HEK293 (cell line): ENCODE results near the gene HMOX1.

Source experiments
- CTCF ChIA-PET: fragments of 350-600 bp; formaldehyde crosslinking; extraction: SDS; loops from one replicate; lab custom pipeline; 2021; ENCODE audit warnings: antibody characterized with exemption; lab: Yijun Ruan, JAX
- POLR2A ChIA-PET: fragments of 300-600 bp; formaldehyde crosslinking; extraction: SDS; loops from one replicate; lab custom pipeline; 2020; ENCODE audit warnings: antibody characterized with exemption, inconsistent platforms; lab: Yijun Ruan, JAX
- H3K27ac ChIP-seq: fragments of 200-500 bp; sonication (Bioruptor generic); 2 replicates; pipeline ENCODE4 v1.5.1; 2014; ENCODE audit warnings: low read depth, low read length, control low read depth, inconsistent platforms; ENCODE audit errors: extremely low read depth
- H3K36me3 ChIP-seq, 2 experiments: fragments of 200-500 bp in 1 of 2; sonication (Bioruptor generic) in 1 of 2; 1 replicate in 1 of 2; 2 replicates in 1 of 2; pipeline ENCODE4 v1.5.1; 2014 to 2017; ENCODE audit warnings: inconsistent platforms in 2 of 2, low read length in 2 of 2; ENCODE audit not compliant: control insufficient read depth in 2 of 2, insufficient read depth in 1 of 2
- H3K4me1 ChIP-seq: fragments of 200-500 bp; sonication (Bioruptor generic); 2 replicates; pipeline ENCODE4 v1.5.1; 2014; ENCODE audit warnings: mild to moderate bottlenecking, low read length, inconsistent platforms; ENCODE audit not compliant: control insufficient read depth, insufficient read depth
- H3K4me3 ChIP-seq: 2 replicates; pipeline ENCODE4 v1.5.1; 2011; ENCODE audit warnings: low read depth, mild to moderate bottlenecking, control low read depth, low read length, moderate library complexity
- H3K9me3 ChIP-seq: fragments of 200-500 bp; sonication (Bioruptor generic); 2 replicates; pipeline ENCODE4 v1.5.1; 2014; ENCODE audit warnings: low read depth, low read length, inconsistent platforms; ENCODE audit not compliant: control insufficient read depth, insufficient read depth
- BCL11A ChIP-seq: fragments of 450-650 bp; formaldehyde crosslinking; IDR thresholded peaks from 2 replicates; pipeline ENCODE4 v1.5.1; 2016; ENCODE audit warnings: low read depth, missing biosample characterization, missing genetic modification characterization
- EGR2 ChIP-seq: fragments of 450-650 bp; formaldehyde crosslinking; IDR thresholded peaks from 2 replicates; pipeline ENCODE4 v1.5.1; 2016; ENCODE audit warnings: low read depth, missing biosample characterization, missing genetic modification characterization
- GLIS1 ChIP-seq: fragments of 450-650 bp; formaldehyde crosslinking; IDR thresholded peaks from 2 replicates; pipeline ENCODE4 v1.5.1; 2016; ENCODE audit warnings: missing biosample characterization, missing genetic modification characterization
- IKZF3 ChIP-seq: fragments of 450-650 bp; IDR thresholded peaks from 2 replicates; pipeline ENCODE4 v1.5.0; 2018; ENCODE audit warnings: missing biosample characterization, mild to moderate bottlenecking, missing genetic modification characterization, moderate library complexity
- KLF8 ChIP-seq: fragments of 450-650 bp; formaldehyde crosslinking; IDR thresholded peaks from 2 replicates; pipeline ENCODE4 v1.5.1; 2016; ENCODE audit warnings: missing biosample characterization, missing genetic modification characterization
- PATZ1 ChIP-seq: fragments of 450-650 bp; formaldehyde crosslinking; IDR thresholded peaks from 2 replicates; pipeline ENCODE4 v1.5.1; 2016; ENCODE audit warnings: missing biosample characterization, missing genetic modification characterization
- PBX3 ChIP-seq: sonication (generic); formaldehyde crosslinking; IDR thresholded peaks from 2 replicates; pipeline ENCODE4 v1.8.1; 2022; ENCODE audit warnings: mild to moderate bottlenecking, moderate library complexity, missing genetic modification reagents
- REPIN1 ChIP-seq: fragments of 450-650 bp; formaldehyde crosslinking; IDR thresholded peaks from 2 replicates; pipeline ENCODE4 v1.5.1; 2017; ENCODE audit warnings: missing biosample characterization, missing genetic modification characterization, low read depth
- SCRT1 ChIP-seq: fragments of 450-650 bp; formaldehyde crosslinking; IDR thresholded peaks from 2 replicates; pipeline ENCODE4 v1.5.1; 2016; ENCODE audit warnings: missing biosample characterization, missing genetic modification characterization, borderline replicate concordance
- TRIM28 ChIP-seq: IDR thresholded peaks from 2 replicates; pipeline ENCODE4 v1.6.1; 2011; ENCODE audit warnings: low read length, control low read depth, borderline replicate concordance
- ZBTB1 ChIP-seq: fragments of 450-650 bp; formaldehyde crosslinking; IDR thresholded peaks from 2 replicates; pipeline ENCODE4 v1.5.1; 2016; ENCODE audit warnings: missing biosample characterization, missing genetic modification characterization
- ZBTB17 ChIP-seq: fragments of 450-650 bp; formaldehyde crosslinking; IDR thresholded peaks from 2 replicates; pipeline ENCODE4 v1.5.1; 2016; ENCODE audit warnings: missing biosample characterization, missing genetic modification characterization
- ZFHX2 ChIP-seq: fragments of 450-650 bp; formaldehyde crosslinking; conservative IDR thresholded peaks from 2 replicates; pipeline ENCODE4 v1.5.1; 2016; ENCODE audit warnings: missing biosample characterization, missing genetic modification characterization
- ZFP37 ChIP-seq: fragments of 450-650 bp; formaldehyde crosslinking; IDR thresholded peaks from 2 replicates; pipeline ENCODE4 v1.5.1; 2016; ENCODE audit warnings: missing biosample characterization, missing genetic modification characterization
- ZIC2 ChIP-seq: fragments of 450-650 bp; formaldehyde crosslinking; IDR thresholded peaks from 2 replicates; pipeline ENCODE4 v1.5.1; 2016; ENCODE audit warnings: missing biosample characterization, missing genetic modification characterization
- ZNF416 ChIP-seq: fragments of 450-650 bp; formaldehyde crosslinking; IDR thresholded peaks from 2 replicates; pipeline ENCODE4 v1.5.1; 2016; ENCODE audit warnings: missing biosample characterization, missing genetic modification characterization
- ZNF555 ChIP-seq: fragments of 450-650 bp; formaldehyde crosslinking; conservative IDR thresholded peaks from 2 replicates; pipeline ENCODE4 v1.5.1; 2017; ENCODE audit warnings: missing biosample characterization, mild to moderate bottlenecking, missing genetic modification characterization, inconsistent platforms

HMOX1 gene

GRCh38 chr22:35347462-35347861 is 33.4 kb upstream of the HMOX1 start:
- no peaks in the 10 kb centered on the region for H3K4me1 ChIP-seq
- TF ChIP-seq PBX3 (CRISPR knock-in tag) = no peak
- TF ChIP-seq, all 188 proteins: peak for 0
- no peak overlapping the region; the same call in 1 of the 2 replicates for H3K27ac ChIP-seq
- CTCF ChIA-PET = interaction anchor here (1.2 to 1.3 kb wide), 2 partner anchors 719 to 777 kb away, joined by 4 read pairs; no protein-coding TSS in a partner anchor
- POLR2A ChIA-PET = interaction anchor here (0.6 kb wide), 1 partner anchor 1878 kb away, joined by 7 read pairs; no protein-coding TSS in a partner anchor
- peaks cover 12 to 38% of the 10 kb centered on the region in 2 experiments; a peak in 2 of 3 replicates for H3K36me3 ChIP-seq
- no peak overlapping the region for H3K4me3 ChIP-seq
- no peaks in the 10 kb centered on the region for H3K9me3 ChIP-seq

GRCh38 chr22:35348026-35348590 is 32.8 kb upstream of the HMOX1 start:
- H3K4me1 ChIP-seq = no peaks in the 10 kb centered on the region
- ChIA-PET POLR2A (interaction anchor here (0.6 kb wide), 1 partner anchor 10 kb away, joined by 3 read pairs; no protein-coding TSS in a partner anchor), CTCF (interaction anchor here (0.8 to 1.2 kb wide), 2 partner anchors 14 to 776 kb away, joined by 3 to 4 read pairs; no protein-coding TSS in a partner anchor)
- no peaks in the 10 kb centered on the region for H3K9me3 ChIP-seq
- H3K4me3 ChIP-seq = no peak overlapping the region
- TF ChIP-seq ZIC2 (tag by site-specific recombination) = no peak
- TF ChIP-seq ZBTB1 (tag by site-specific recombination) = no peak
- no peak overlapping the region for H3K27ac ChIP-seq
- H3K36me3 ChIP-seq = peaks cover 6 to 32% of the 10 kb centered on the region in 2 experiments; a peak in 2 of 3 replicates

- Histone ChIP-seq H3K4me3 (no peak overlapping the region), H3K36me3 (peaks cover under 1 to 26% of the 10 kb centered on the region in 2 experiments; a peak in 2 of 3 replicates), H3K27ac (no peak overlapping the region), H3K9me3 (no peaks in the 10 kb centered on the region), H3K4me1 (no peaks in the 10 kb centered on the region)
- TF ChIP-seq ZBTB17 (tag by site-specific recombination) (no peak), ZNF416 (tag by site-specific recombination) (no peak)
- ChIA-PET POLR2A (no interaction called here), CTCF (interaction anchor here (0.8 to 2.9 kb wide), 2 partner anchors 14 to 272 kb away, joined by 3 to 25 read pairs; no protein-coding TSS in a partner anchor)
These were observed 32.2 kb upstream of the HMOX1 start for GRCh38 chr22:35348703-35349102.

GRCh38 chr22:35349368-35349703 is 31.6 kb upstream of the HMOX1 start:
- POLR2A ChIA-PET = interaction anchor here (0.9 kb wide), 1 partner anchor 65 kb away, joined by 5 read pairs; no protein-coding TSS in a partner anchor
- no peaks in the 10 kb centered on the region for H3K4me1 ChIP-seq
- no peak overlapping the region for H3K27ac ChIP-seq
- no peak overlapping the region for H3K4me3 ChIP-seq
- H3K36me3 ChIP-seq = peaks cover 0 to 21% of the 10 kb centered on the region in 2 experiments; a peak in 1 of 3 replicates
- TF ChIP-seq ZFP37 (tag by site-specific recombination) = no peak
- peak; percentile 98; the same call in 1 of the 2 replicates for TF ChIP-seq GLIS1 (tag by site-specific recombination)
- TF ChIP-seq SCRT1 (tag by site-specific recombination) = no peak
- TF ChIP-seq, all 188 proteins: peak for 1
- no peaks in the 10 kb centered on the region for H3K9me3 ChIP-seq
- CTCF ChIA-PET = interaction anchor here (0.7 to 2.9 kb wide), 9 partner anchors 11 to 572 kb away, joined by 3 to 33 read pairs (median 12); partner anchors contain the start of gene HMOX1

GRCh38 chr22:35349704-35350538 is 31.0 kb upstream of the HMOX1 start:
- Histone ChIP-seq H3K4me3 (no peak overlapping the region), H3K9me3 (no peaks in the 10 kb centered on the region), H3K36me3 (peaks cover 0 to 15% of the 10 kb centered on the region in 2 experiments; a peak in 1 of 3 replicates), H3K27ac (no peak overlapping the region), H3K4me1 (no peaks in the 10 kb centered on the region)
- POLR2A ChIA-PET = interaction anchor here (0.9 kb wide), 1 partner anchor 64 kb away, joined by 5 read pairs; no protein-coding TSS in a partner anchor
- CTCF ChIA-PET = interaction anchor here (0.6 to 2.9 kb wide), 25 partner anchors 8 to 1484 kb away, joined by 3 to 33 read pairs (median 5); partner anchors contain the start of gene HMOX1
- TF ChIP-seq ZIC2 (tag by site-specific recombination) = peak; percentile 88
- no peak for TF ChIP-seq BCL11A
- peak; percentile 46 for TF ChIP-seq PATZ1 (tag by site-specific recombination)
- TF ChIP-seq ZFHX2 (tag by site-specific recombination) = peak; percentile 44; the same call in 1 of the 2 replicates
- no peak for TF ChIP-seq TRIM28
- TF ChIP-seq EGR2 = 0 out of 2 replicates have a peak, but pooled peaks have one; percentile 29
- TF ChIP-seq IKZF3 (tag by site-specific recombination) = no peak
- no peak for TF ChIP-seq ZNF555
- no peak for TF ChIP-seq KLF8 (tag by site-specific recombination)
- TF ChIP-seq REPIN1 (tag by site-specific recombination) = no peak
